ENCODE data around the gene AP3B1.

The AP3B1 gene

DNA sequence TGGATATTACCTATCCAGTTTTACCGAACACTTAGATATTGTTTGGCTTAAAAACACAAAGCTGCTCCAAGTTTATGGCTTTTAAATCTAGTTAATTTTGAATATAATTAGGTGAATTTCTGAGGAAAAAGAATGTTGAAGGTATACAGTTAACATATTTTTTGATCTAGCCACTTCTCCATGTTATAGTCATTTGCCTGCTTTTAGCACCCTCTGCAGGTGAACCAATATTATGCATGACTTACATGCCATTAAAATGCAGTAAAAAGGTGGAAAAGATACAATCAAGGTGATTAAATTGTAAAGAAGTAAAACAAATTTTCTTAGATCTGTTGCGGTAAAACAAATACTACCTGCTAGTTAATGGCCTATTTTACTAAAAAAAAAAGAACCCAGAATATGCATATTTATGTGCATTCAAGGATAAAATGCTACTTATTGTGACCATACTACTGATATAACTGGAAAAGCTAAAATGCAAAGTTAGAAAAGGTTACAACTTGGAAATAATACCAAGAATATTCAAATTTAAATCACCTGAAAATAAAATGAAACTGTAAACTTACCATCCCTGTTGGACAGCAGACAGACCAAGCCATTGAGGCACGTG, 132.1 kb downstream of the AP3B1 start:
- ATAC-seq (ENCODE audit: insufficient read depth, low read depth) (0 out of 3 replicates have a peak, but pooled peaks have one; percentile 50), DNase-seq (peak; percentile 18)
- Histone ChIP-seq H3K27me3 (ENCODE audit: insufficient read depth, low read length, poor library complexity) (no peaks in the 10 kb centered on the region), H3K9me3 (ENCODE audit: insufficient read depth, low read length, severe bottlenecking) (no peaks in the 10 kb centered on the region), H3K4me2 (ENCODE audit: insufficient read depth, low read length) (no peak overlapping the region), H3K79me2 (ENCODE audit: insufficient read depth, low read length) (no peaks in the 10 kb centered on the region), H3K9ac (ENCODE audit: low read depth, low read length) (no peak overlapping the region), H3K4me3 (ENCODE audit: low read depth in 1 of 2, low read length in 2 of 2) (no peak overlapping the region), H4K20me1 (ENCODE audit: insufficient read depth, low read length) (no peaks in the 10 kb centered on the region), H3K36me3 (ENCODE audit: insufficient read depth, low read length) (peaks cover 26% of the 10 kb centered on the region; the same call in 1 of the 2 replicates), H3K27ac (ENCODE audit: low read length) (no peak overlapping the region), H3K4me1 (ENCODE audit: insufficient read depth, low read length) (no peaks in the 10 kb centered on the region), H2AFZ (ENCODE audit: low read depth, low read length) (no peak overlapping the region)
- TF ChIP-seq CTCF (IDR thresholded peaks at IDR 0.05; ENCODE audit: borderline replicate concordance, extremely low read depth, low read length, poor library complexity, severe bottlenecking) (peak; percentile 64), EZH2 (IDR thresholded peaks at IDR 0.05; ENCODE audit: borderline replicate concordance, low read depth, low read length, severe bottlenecking) (no peak)

- no peaks in the 10 kb centered on the region for H3K9me3 ChIP-seq (ENCODE audit: insufficient read depth, low read length, severe bottlenecking)
- H3K4me3 ChIP-seq (ENCODE audit: low read depth in 1 of 2, low read length in 2 of 2), result no peak overlapping the region
- no peak overlapping the region for H3K27ac ChIP-seq (ENCODE audit: low read length)
- no peak for DNase-seq
- H3K27me3 ChIP-seq (ENCODE audit: insufficient read depth, low read length, poor library complexity), result no peaks in the 10 kb centered on the region
- H3K36me3 ChIP-seq (ENCODE audit: insufficient read depth, low read length), result peaks cover 53% of the 10 kb centered on the region
- no peaks in the 10 kb centered on the region for H3K4me1 ChIP-seq (ENCODE audit: insufficient read depth, low read length)
- no peak overlapping the region for H2AFZ ChIP-seq (ENCODE audit: low read depth, low read length)
- no peak overlapping the region for H3K4me2 ChIP-seq (ENCODE audit: insufficient read depth, low read length)
- no peak for ATAC-seq (ENCODE audit: insufficient read depth, low read depth)
- H3K9ac ChIP-seq (ENCODE audit: low read depth, low read length), result no peak overlapping the region
- H3K79me2 ChIP-seq (ENCODE audit: insufficient read depth, low read length), result no peaks in the 10 kb centered on the region
- TF ChIP-seq EZH2 (IDR thresholded peaks at IDR 0.05; ENCODE audit: borderline replicate concordance, low read depth, low read length, severe bottlenecking), result no peak
- no peak for TF ChIP-seq CTCF (IDR thresholded peaks at IDR 0.05; ENCODE audit: borderline replicate concordance, extremely low read depth, low read length, poor library complexity, severe bottlenecking)
- H4K20me1 ChIP-seq (ENCODE audit: insufficient read depth, low read length), result no peaks in the 10 kb centered on the region
Observed at GRCh38 chr5:78157001-78157400, 137.5 kb downstream of the AP3B1 start.

DNA sequence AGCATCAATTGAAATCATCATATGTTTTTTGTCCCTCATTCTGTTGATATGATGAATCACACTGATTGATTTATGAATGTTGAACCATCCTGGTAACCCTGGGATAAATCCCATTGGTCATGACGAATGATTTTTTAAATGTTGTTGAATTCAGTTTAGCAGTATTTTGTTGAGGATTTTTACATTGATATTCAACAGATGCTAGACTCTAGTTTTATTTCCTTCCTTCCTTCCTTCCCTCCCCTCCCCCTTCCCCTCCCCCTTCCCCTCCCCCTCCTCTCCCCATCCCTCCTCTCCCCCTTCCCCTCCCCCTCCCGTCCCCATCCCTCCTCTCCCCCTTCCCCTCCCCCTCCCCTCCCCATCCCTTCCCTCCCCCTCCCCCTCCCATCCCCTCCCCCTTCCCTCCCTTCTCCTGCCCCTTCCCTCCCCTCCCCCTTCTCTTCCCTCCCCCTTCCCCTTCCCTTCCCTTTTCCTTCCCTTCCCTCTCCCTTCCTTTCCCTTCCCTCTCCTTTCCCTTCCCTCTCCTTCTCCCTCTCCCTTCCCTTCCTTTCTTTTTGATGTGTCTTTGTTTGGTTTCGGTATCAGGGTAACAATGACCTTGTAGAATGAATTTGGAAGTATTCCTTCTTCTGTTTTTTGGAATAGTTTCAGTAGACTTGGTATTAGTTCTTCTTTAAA, 142.8 kb downstream of the AP3B1 start:
- ATAC-seq (ENCODE audit: insufficient read depth, low read depth) (no peak), DNase-seq (no peak)
- no peak for TF ChIP-seq CTCF (IDR thresholded peaks at IDR 0.05; ENCODE audit: borderline replicate concordance, extremely low read depth, low read length, poor library complexity, severe bottlenecking)
- no peak for TF ChIP-seq EZH2 (IDR thresholded peaks at IDR 0.05; ENCODE audit: borderline replicate concordance, low read depth, low read length, severe bottlenecking)
- Histone ChIP-seq H3K9ac (ENCODE audit: low read depth, low read length) (no peak overlapping the region), H3K4me3 (ENCODE audit: low read depth in 1 of 2, low read length in 2 of 2) (no peak overlapping the region), H3K4me1 (ENCODE audit: insufficient read depth, low read length) (no peaks in the 10 kb centered on the region), H3K27me3 (ENCODE audit: insufficient read depth, low read length, poor library complexity) (no peaks in the 10 kb centered on the region), H3K79me2 (ENCODE audit: insufficient read depth, low read length) (no peaks in the 10 kb centered on the region), H3K9me3 (ENCODE audit: insufficient read depth, low read length, severe bottlenecking) (no peaks in the 10 kb centered on the region), H3K36me3 (ENCODE audit: insufficient read depth, low read length) (peaks cover 30% of the 10 kb centered on the region), H2AFZ (ENCODE audit: low read depth, low read length) (no peak overlapping the region), H3K4me2 (ENCODE audit: insufficient read depth, low read length) (no peak overlapping the region), H4K20me1 (ENCODE audit: insufficient read depth, low read length) (no peaks in the 10 kb centered on the region), H3K27ac (ENCODE audit: low read length) (no peak overlapping the region)
